HG03439 (cell line): ENCODE results near the gene TPD52L1.
"Not testable (repeated sequence)": the region's sequence is repeated elsewhere in the genome, so short reads cannot be mapped to it uniquely, and the experiment has no call there.

Source experiments
- ATAC-seq: cut with Tn5 transposase; IDR thresholded peaks from one replicate; pipeline ENCODE4 v1.9.1; 2021; ENCODE audit warnings: mild to moderate bottlenecking, moderate library complexity; ENCODE audit not compliant: unreplicated experiment

TPD52L1 gene

GRCh38 chr6:125269328-125269985 lies 115.9 kb downstream of the TPD52L1 start:
- no peak for ATAC-seq

- no peak for ATAC-seq
Measured at GRCh38 chr6:125270380-125270779, 116.8 kb downstream of the TPD52L1 start.

GRCh38 chr6:125271486-125272159 lies 118.0 kb downstream of the TPD52L1 start:
- ATAC-seq: no peak

- no peak for ATAC-seq
Measured at GRCh38 chr6:125273251-125273650, 119.7 kb downstream of the TPD52L1 start.

GRCh38 chr6:125273965-125274364 lies 120.4 kb downstream of the TPD52L1 start:
- ATAC-seq: no peak

- ATAC-seq: no peak
Measured at GRCh38 chr6:125274935-125275334, 121.4 kb downstream of the TPD52L1 start.

- no peak for ATAC-seq
Measured at GRCh38 chr6:125275779-125276178, 122.2 kb downstream of the TPD52L1 start.

- ATAC-seq: no peak
Measured at GRCh38 chr6:125277838-125278237, 124.3 kb downstream of the TPD52L1 start.

GRCh38 chr6:125279961-125280360 lies 126.4 kb downstream of the TPD52L1 start:
- no peak for ATAC-seq

- not testable (repeated sequence) for ATAC-seq
Measured at GRCh38 chr6:125280370-125281035, 126.9 kb downstream of the TPD52L1 start.

- ATAC-seq: not testable (repeated sequence)
Measured at GRCh38 chr6:125282470-125282869, 128.9 kb downstream of the TPD52L1 start.

- ATAC-seq: no peak
Measured at GRCh38 chr6:125285353-125285752, 131.8 kb downstream of the TPD52L1 start.

- ATAC-seq: no peak
Measured at GRCh38 chr6:125285936-125286335, 132.4 kb downstream of the TPD52L1 start.

- ATAC-seq: no peak
Measured at GRCh38 chr6:125287718-125288117, 134.1 kb downstream of the TPD52L1 start.

GRCh38 chr6:125293587-125293986 lies 140.0 kb downstream of the TPD52L1 start:
- ATAC-seq: no peak

GRCh38 chr6:125294036-125294435 lies 140.5 kb downstream of the TPD52L1 start:
- no peak for ATAC-seq

- ATAC-seq: no peak
Measured at GRCh38 chr6:125294925-125295324, 141.4 kb downstream of the TPD52L1 start.

GRCh38 chr6:125296471-125296870 lies 142.9 kb downstream of the TPD52L1 start:
- ATAC-seq: no peak

- no peak for ATAC-seq
Measured at GRCh38 chr6:125299257-125299656, 145.7 kb downstream of the TPD52L1 start.

- ATAC-seq: no peak
Measured at GRCh38 chr6:125300992-125301434, 147.4 kb downstream of the TPD52L1 start.

GRCh38 chr6:125301435-125302391 lies 148.1 kb downstream of the TPD52L1 start, which contains the start of gene HDDC2:
HDDC2 (minus strand) TSS chr6:125301967; CDS start chr6:125301932, 35 bp downstream.
- ATAC-seq: peak; percentile 86
